Upper lobe of right lung (tissue), 1 donor: Measurements from ENCODE around the gene ALDH4A1. TPM values are rescaled to one million over a fixed set of nuclear protein-coding genes. Genes with fewer than 3 reads are reported as not detected.
"Not testable (repeated sequence)": the region's sequence is repeated elsewhere in the genome, so short reads cannot be mapped to it uniquely, and the experiment has no call there.

Experiments used
- ATAC-seq: fragments of 200-7000 bp; cut with Tn5 transposase; one replicate; pipeline ENCODE4 v1.9.1; 2020; ENCODE audit warnings: mild to moderate bottlenecking, moderate library complexity
- DNase-seq: peaks from one replicate; pipeline ENCODE4 v3.0.0-alpha.2; 2020
- H3K27ac ChIP-seq: fragments of 200-600 bp; one replicate; pipeline ENCODE4 v1.8.0; 2022
- H3K27me3 ChIP-seq: fragments of 200-600 bp; one replicate; pipeline ENCODE4 v1.8.0; 2022; ENCODE audit warnings: mild to moderate bottlenecking
- H3K36me3 ChIP-seq: fragments of 200-600 bp; one replicate; pipeline ENCODE4 v1.8.0; 2022
- H3K4me1 ChIP-seq: fragments of 200-600 bp; one replicate; pipeline ENCODE4 v1.8.0; 2022
- H3K4me3 ChIP-seq: fragments of 200-600 bp; one replicate; pipeline ENCODE4 v1.8.0; 2022; ENCODE audit warnings: mild to moderate bottlenecking
- H3K9me3 ChIP-seq: fragments of 200-600 bp; one replicate; pipeline ENCODE4 v1.8.0; 2022
- CTCF ChIP-seq: fragments of 200-600 bp; IDR thresholded peaks from one replicate; pipeline ENCODE4 v1.8.0; 2022; ENCODE audit warnings: antibody characterized with exemption
- intact Hi-C: fragments of 100-400 bp; cut with DNase I; formaldehyde crosslinking; loops from one replicate; pipeline ENCODE4 v1.11.0; 2022
- total RNA-seq: library from RNA; stranded (reverse); fragmentation: NEBNext Ultra II Directional; extraction: Animal tissue kit (Norgen Biotek cat#: 25700); gene quantifications from one replicate; pipeline ENCODE4 v1.2.1, GENCODE V29; 2021
- donor health status: DM: no; HTN: yes; CAD: no; lungs with severe emphysema.

The ALDH4A1 gene
- total RNA-seq, 1 donor from 2014 or later = 11.8 TPM

DNA sequence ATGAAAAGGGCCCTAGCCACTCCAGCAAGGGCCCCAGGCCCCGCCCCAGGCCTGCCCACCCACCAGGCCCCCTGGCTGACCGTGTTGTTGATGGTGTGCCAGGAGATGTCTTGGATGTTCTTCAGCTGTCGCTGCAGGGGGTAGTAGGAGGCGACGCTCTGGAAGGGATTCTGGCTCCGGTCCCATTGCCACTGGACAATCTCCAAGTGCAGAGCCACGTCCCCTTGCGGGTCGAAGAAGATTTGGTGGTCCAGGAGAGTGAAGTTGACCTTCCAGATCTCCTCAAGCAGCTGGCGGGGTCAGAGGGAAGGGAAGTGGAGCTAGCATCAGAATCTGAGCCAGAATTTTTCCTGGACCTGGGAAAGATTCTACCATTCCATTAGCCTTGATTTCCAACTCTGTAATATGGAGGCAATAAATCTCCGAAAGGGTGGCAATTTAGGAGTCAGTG lies 53.1 kb downstream of the ALDH4A1 start:
- ATAC-seq (no peak), DNase-seq (peak; percentile 40)
- Histone ChIP-seq H3K4me1 (no peaks in the 10 kb centered on the region), H3K27me3 (no peaks in the 10 kb centered on the region), H3K9me3 (no peaks in the 10 kb centered on the region), H3K36me3 (no peaks in the 10 kb centered on the region), H3K27ac (no peak overlapping the region), H3K4me3 (no peak overlapping the region)
- intact Hi-C loops = no loop called here
- no peak for TF ChIP-seq CTCF

GRCh38 chr1:18847723-18848122 lies 54.6 kb downstream of the ALDH4A1 start:
- not testable (repeated sequence) for ATAC-seq, H3K27ac ChIP-seq

GRCh38 chr1:18840145-18840544 lies 62.2 kb downstream of the ALDH4A1 start:
- DNase-seq (no peak), ATAC-seq (no peak)
- Histone ChIP-seq H3K27ac (no peak overlapping the region), H3K4me3 (no peak overlapping the region), H3K27me3 (peaks cover 7% of the 10 kb centered on the region), H3K36me3 (no peaks in the 10 kb centered on the region), H3K9me3 (no peaks in the 10 kb centered on the region), H3K4me1 (no peaks in the 10 kb centered on the region)
- intact Hi-C loops = no loop called here
- no peak for TF ChIP-seq CTCF

More at GRCh38 chr1:18847723-18848122, 54.6 kb downstream of the ALDH4A1 start:
- H3K4me3 ChIP-seq, H3K27me3 ChIP-seq, H3K9me3 ChIP-seq, DNase-seq, H3K36me3 ChIP-seq, H3K4me1 ChIP-seq, intact Hi-C loops: not testable (repeated sequence)

GRCh38 chr1:18836654-18837053 lies 65.7 kb downstream of the ALDH4A1 start:
- Histone ChIP-seq H3K27ac (no peak overlapping the region), H3K4me1 (no peaks in the 10 kb centered on the region), H3K36me3 (no peaks in the 10 kb centered on the region), H3K27me3 (peaks cover 7% of the 10 kb centered on the region), H3K9me3 (no peaks in the 10 kb centered on the region), H3K4me3 (no peak overlapping the region)
- DNase-seq (no peak), ATAC-seq (no peak)
- intact Hi-C loops = no loop called here
- no peak for TF ChIP-seq CTCF

DNA sequence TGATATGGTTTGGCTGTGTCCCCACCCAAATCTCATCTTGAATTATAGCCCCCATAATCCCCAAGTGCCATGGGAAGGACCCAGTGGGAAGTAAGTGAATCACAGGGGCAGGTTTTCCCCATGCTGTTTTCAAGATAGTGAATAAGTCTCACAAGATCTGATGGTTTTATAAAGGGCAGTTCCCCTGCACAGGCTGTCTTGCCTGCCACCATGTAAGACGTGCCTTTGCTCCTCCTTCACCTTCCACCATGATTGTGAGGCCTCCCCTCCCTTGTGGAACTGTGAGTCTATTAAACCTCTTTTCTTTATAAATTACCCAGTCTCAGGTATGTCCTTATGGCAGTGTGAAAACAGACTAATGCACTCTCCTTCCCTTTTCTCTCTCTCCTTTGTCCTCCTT lies 70.0 kb downstream of the ALDH4A1 start:
- ATAC-seq, H3K27ac ChIP-seq, intact Hi-C loops, H3K27me3 ChIP-seq, H3K36me3 ChIP-seq, H3K9me3 ChIP-seq, DNase-seq, H3K4me3 ChIP-seq, H3K4me1 ChIP-seq: not testable (repeated sequence)

DNA sequence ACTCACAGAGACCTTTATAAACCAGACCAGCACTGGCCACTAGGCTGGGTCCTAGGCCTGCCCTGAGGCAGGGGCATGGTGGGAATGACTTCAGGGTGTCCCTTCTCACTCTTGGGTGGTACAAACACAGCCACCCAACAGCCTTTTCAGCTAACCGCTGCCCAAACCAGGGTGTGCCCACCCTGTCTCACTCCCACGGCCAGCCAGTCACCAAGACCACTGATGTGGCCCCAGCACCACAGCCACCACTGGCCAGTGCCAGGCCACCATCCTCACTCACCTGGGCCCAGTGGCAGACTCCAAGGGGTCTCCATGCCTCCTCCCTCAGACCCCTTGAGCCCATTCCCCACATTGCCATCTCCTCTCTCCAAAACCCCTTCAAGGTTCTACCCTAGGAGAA lies 70.7 kb downstream of the ALDH4A1 start:
- intact Hi-C loops = no loop called here
- H3K27ac ChIP-seq = no peak overlapping the region
- H3K36me3 ChIP-seq = no peaks in the 10 kb centered on the region
- H3K9me3 ChIP-seq = no peaks in the 10 kb centered on the region
- H3K4me3 ChIP-seq = no peak overlapping the region
- TF ChIP-seq CTCF = no peak
- no peak for DNase-seq
- no peak for ATAC-seq
- no peaks in the 10 kb centered on the region for H3K4me1 ChIP-seq
- no peaks in the 10 kb centered on the region for H3K27me3 ChIP-seq

GRCh38 chr1:18830596-18830995 lies 71.8 kb downstream of the ALDH4A1 start:
- no peaks in the 10 kb centered on the region for H3K9me3 ChIP-seq
- H3K27ac ChIP-seq = no peak overlapping the region
- DNase-seq (no peak), ATAC-seq (no peak)
- no peak overlapping the region for H3K4me3 ChIP-seq
- H3K4me1 ChIP-seq = no peaks in the 10 kb centered on the region
- H3K27me3 ChIP-seq = no peaks in the 10 kb centered on the region
- no peaks in the 10 kb centered on the region for H3K36me3 ChIP-seq
- no peak for TF ChIP-seq CTCF
- intact Hi-C loops = no loop called here
